ENCODE results near the gene KLHL41.

KLHL41 gene

GRCh38 chr2:169480079-169480465 is 29.4 kb upstream of the KLHL41 start:
- in situ Hi-C loops (cut with HindIII; ENCODE audit: low sequenced_read_pairs), result no loop called here
- peak; percentile 3 for DNase-seq (ENCODE audit: low read depth, low spot score)
- H3K4me3 ChIP-seq (ENCODE audit: low read depth, low read length), result peak overlapping the region; percentile 69
- TF ChIP-seq CTCF (IDR thresholded peaks at IDR 0.05; ENCODE audit: low read depth, low read length), result no peak

- no peak overlapping the region for H3K4me3 ChIP-seq (ENCODE audit: low read depth, low read length)
- no peak for TF ChIP-seq CTCF (IDR thresholded peaks at IDR 0.05; ENCODE audit: low read depth, low read length)
- in situ Hi-C loops (cut with HindIII; ENCODE audit: low sequenced_read_pairs), result no loop called here
- DNase-seq (ENCODE audit: low read depth, low spot score), result no peak
These were observed 23.8 kb upstream of the KLHL41 start for GRCh38 chr2:169485650-169486138.

- no peak for DNase-seq (ENCODE audit: low read depth, low spot score)
- no peak for TF ChIP-seq CTCF (IDR thresholded peaks at IDR 0.05; ENCODE audit: low read depth, low read length)
- H3K4me3 ChIP-seq (ENCODE audit: low read depth, low read length), result no peak overlapping the region
- in situ Hi-C loops (cut with HindIII; ENCODE audit: low sequenced_read_pairs), result no loop called here
These were observed 23.0 kb upstream of the KLHL41 start for GRCh38 chr2:169486487-169486886.

GRCh38 chr2:169490834-169491233 is 18.7 kb upstream of the KLHL41 start:
- in situ Hi-C loops (cut with HindIII; ENCODE audit: low sequenced_read_pairs), result no loop called here
- no peak overlapping the region for H3K4me3 ChIP-seq (ENCODE audit: low read depth, low read length)
- no peak for TF ChIP-seq CTCF (IDR thresholded peaks at IDR 0.05; ENCODE audit: low read depth, low read length)
- no peak for DNase-seq (ENCODE audit: low read depth, low spot score)

- H3K4me3 ChIP-seq (ENCODE audit: low read depth, low read length), result no peak overlapping the region
- TF ChIP-seq CTCF (IDR thresholded peaks at IDR 0.05; ENCODE audit: low read depth, low read length), result no peak
- in situ Hi-C loops (cut with HindIII; ENCODE audit: low sequenced_read_pairs), result no loop called here
- DNase-seq (ENCODE audit: low read depth, low spot score), result no peak
These were observed 18.1 kb upstream of the KLHL41 start for GRCh38 chr2:169491378-169491777.

GRCh38 chr2:169493360-169493759 is 16.1 kb upstream of the KLHL41 start:
- in situ Hi-C loops (cut with HindIII; ENCODE audit: low sequenced_read_pairs), result no loop called here
- no peak overlapping the region for H3K4me3 ChIP-seq (ENCODE audit: low read depth, low read length)
- DNase-seq (ENCODE audit: low read depth, low spot score), result no peak
- TF ChIP-seq CTCF (IDR thresholded peaks at IDR 0.05; ENCODE audit: low read depth, low read length), result no peak

Measured in astrocyte of the spinal cord (primary cell).